AG08396 (cell line): ENCODE results near the gene ITIH6.

Source experiments
- DNase-seq: peaks from one replicate; pipeline ENCODE4 v3.0.0; 2012; ENCODE audit warnings: low spot score, mixed read lengths

Gene ITIH6

GRCh38 chrX:54715621-54716020 lies 82.4 kb downstream of the ITIH6 start:
- no peak for DNase-seq

GRCh38 chrX:54714424-54714823 lies 83.6 kb downstream of the ITIH6 start:
- DNase-seq = no peak

- DNase-seq = no peak
Observed at GRCh38 chrX:54711735-54712134, 86.3 kb downstream of the ITIH6 start.

GRCh38 chrX:54710920-54711319 lies 87.1 kb downstream of the ITIH6 start:
- no peak for DNase-seq

- no peak for DNase-seq
Observed at GRCh38 chrX:54708404-54708803, 89.7 kb downstream of the ITIH6 start.
